Esophagus muscularis mucosa (tissue), 4 donors: Measurements from ENCODE around the gene BCO2.

Experiments
- CTCF ChIP-seq, 3 experiments: fragments of 200-600 bp in 2 of 3; fragments of 450-650 bp in 1 of 3; sonication (generic) in 2 of 3; IDR thresholded peaks; one replicate each; pipeline ENCODE4 v1.5.1; 2017 to 2019; ENCODE audit warnings: antibody characterized with exemption in 3 of 3, mild to moderate bottlenecking in 2 of 3, moderate library complexity in 1 of 3
- EP300 ChIP-seq: sonication (generic); formaldehyde crosslinking; IDR thresholded peaks from one replicate; pipeline ENCODE4 v1.6.1; 2017; ENCODE audit warnings: antibody characterized with exemption
- POLR2A ChIP-seq: fragments of 450-650 bp; IDR thresholded peaks from one replicate; pipeline ENCODE4 v1.6.1; 2017; ENCODE audit warnings: antibody characterized with exemption, moderate library complexity, mild to moderate bottlenecking, low read depth
- POLR2AphosphoS5 ChIP-seq, 2 donors: sonication (generic); formaldehyde crosslinking; IDR thresholded peaks; one replicate each; pipeline ENCODE4 v1.6.1; 2017; ENCODE audit warnings: antibody characterized with exemption in 2 of 2

- TF ChIP-seq CTCF (IDR thresholded peaks at IDR 0.05) (no peak), POLR2A (no peak), POLR2AphosphoS5 (IDR thresholded peaks at IDR 0.05) (no peak), EP300 (no peak)
These were observed 37.4 kb downstream of the BCO2 start for GRCh38 chr11:112212710-112213109.
